ENCODE data around the gene ADAMTS1. TPM values are rescaled to one million over a fixed set of nuclear protein-coding genes. Genes with fewer than 3 reads are reported as not detected.

Gene ADAMTS1
- total RNA-seq, 1 donor: 589 TPM

GRCh38 chr21:26794597-26795411 is 50.4 kb downstream of the ADAMTS1 start:
- H3K4me3 ChIP-seq (ENCODE audit: low read depth, low read length): no peak overlapping the region
- DNase-seq (ENCODE audit: low read depth): no peak
- TF ChIP-seq, protein P1, sequence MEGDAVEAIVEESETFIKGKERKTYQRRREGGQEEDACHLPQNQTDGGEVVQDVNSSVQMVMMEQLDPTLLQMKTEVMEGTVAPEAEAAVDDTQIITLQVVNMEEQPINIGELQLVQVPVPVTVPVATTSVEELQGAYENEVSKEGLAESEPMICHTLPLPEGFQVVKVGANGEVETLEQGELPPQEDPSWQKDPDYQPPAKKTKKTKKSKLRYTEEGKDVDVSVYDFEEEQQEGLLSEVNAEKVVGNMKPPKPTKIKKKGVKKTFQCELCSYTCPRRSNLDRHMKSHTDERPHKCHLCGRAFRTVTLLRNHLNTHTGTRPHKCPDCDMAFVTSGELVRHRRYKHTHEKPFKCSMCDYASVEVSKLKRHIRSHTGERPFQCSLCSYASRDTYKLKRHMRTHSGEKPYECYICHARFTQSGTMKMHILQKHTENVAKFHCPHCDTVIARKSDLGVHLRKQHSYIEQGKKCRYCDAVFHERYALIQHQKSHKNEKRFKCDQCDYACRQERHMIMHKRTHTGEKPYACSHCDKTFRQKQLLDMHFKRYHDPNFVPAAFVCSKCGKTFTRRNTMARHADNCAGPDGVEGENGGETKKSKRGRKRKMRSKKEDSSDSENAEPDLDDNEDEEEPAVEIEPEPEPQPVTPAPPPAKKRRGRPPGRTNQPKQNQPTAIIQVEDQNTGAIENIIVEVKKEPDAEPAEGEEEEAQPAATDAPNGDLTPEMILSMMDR (IDR thresholded peaks at IDR 0.05; ENCODE audit: insufficient read depth, low read depth, low read length): no peak

DNA sequence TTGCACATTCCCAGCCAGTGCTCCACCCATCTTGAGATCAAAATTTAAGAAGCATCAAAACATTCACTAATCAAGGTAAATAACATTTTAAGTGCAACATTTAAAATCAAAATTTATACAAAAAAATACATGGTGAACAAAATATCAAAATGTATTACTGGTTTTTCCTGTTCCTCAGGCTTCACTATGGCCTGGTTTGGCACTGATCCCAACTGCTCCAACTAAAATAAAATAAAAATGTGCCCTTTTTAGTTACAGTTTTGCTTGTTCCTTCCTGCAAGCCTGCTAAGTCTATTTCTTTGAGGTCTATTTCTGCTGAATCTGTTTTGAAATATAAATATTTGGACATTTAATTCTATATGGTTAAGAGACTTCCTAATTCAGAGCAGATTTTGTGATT is 54.9 kb downstream of the ADAMTS1 start:
- DNase-seq (ENCODE audit: low read depth): no peak
- TF ChIP-seq, protein P1 (IDR thresholded peaks at IDR 0.05; ENCODE audit: insufficient read depth, low read depth, low read length): no peak
- H3K4me3 ChIP-seq (ENCODE audit: low read depth, low read length): no peak overlapping the region

DNA sequence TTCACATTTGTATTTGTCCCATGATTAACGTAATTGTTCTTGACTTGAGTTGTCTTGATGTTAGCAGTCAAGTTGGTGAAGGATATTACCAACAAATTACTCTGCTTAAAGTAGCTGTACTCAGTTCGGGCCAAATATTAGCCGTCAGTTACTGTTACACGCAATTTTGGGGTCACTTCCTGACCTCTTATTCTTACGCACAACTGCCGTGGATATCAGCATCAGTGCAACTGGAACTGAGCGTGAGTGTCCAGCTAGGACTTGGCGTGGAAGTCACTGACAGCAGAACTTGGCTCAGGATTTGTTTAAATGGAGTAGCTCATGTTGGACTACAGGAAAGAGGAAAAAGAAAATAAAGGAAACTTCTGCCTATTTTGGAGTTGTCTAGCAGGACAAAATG is 56.4 kb downstream of the ADAMTS1 start:
- TF ChIP-seq, protein P1 (IDR thresholded peaks at IDR 0.05; ENCODE audit: insufficient read depth, low read depth, low read length): no peak
- no peak overlapping the region for H3K4me3 ChIP-seq (ENCODE audit: low read depth, low read length)
- DNase-seq (ENCODE audit: low read depth): no peak

Other genes with a start within 250 kb of the ADAMTS1 start
- gene ADAMTS5, start 121.7 kb upstream of the ADAMTS1 start, total RNA-seq: 12.6 and 28.5 TPM in 2 replicates